Memory B cell (primary cell): ENCODE results near the gene USP46.

ENCODE experiments used
- ATAC-seq: fragments of 150-1000 bp; cut with Tn5 transposase; 2 replicates; pipeline ENCODE4 v1.10.0; 2021; ENCODE audit warnings: low read depth, mild to moderate bottlenecking, moderate library complexity
- DNase-seq, 2 donors: peaks; one replicate each; pipeline ENCODE4 v3.0.0; 2022; ENCODE audit warnings: low spot score in 2 of 2
- H3K27ac Mint-ChIP-seq: one replicate; pipeline ENCODE4 v1.8.0; 2022; ENCODE audit warnings: mild to moderate bottlenecking, moderate library complexity, mixed read lengths
- H3K27me3 Mint-ChIP-seq: one replicate; pipeline ENCODE4 v1.8.0; 2022; ENCODE audit warnings: mixed read lengths
- H3K36me3 Mint-ChIP-seq: one replicate; pipeline ENCODE4 v1.8.0; 2022; ENCODE audit warnings: mild to moderate bottlenecking, mixed read lengths
- H3K4me1 Mint-ChIP-seq: one replicate; pipeline ENCODE4 v1.8.0; 2022; ENCODE audit warnings: mixed read lengths
- H3K4me3 Mint-ChIP-seq: one replicate; pipeline ENCODE4 v1.8.0; 2022; ENCODE audit warnings: mild to moderate bottlenecking, moderate library complexity, mixed read lengths
- H3K9me3 Mint-ChIP-seq: one replicate; pipeline ENCODE4 v1.8.0; 2022; ENCODE audit warnings: mixed read lengths

The USP46 gene

GRCh38 chr4:52588097-52588496 lies 71.0 kb downstream of the USP46 start:
- no peak for ATAC-seq
- H3K36me3 Mint-ChIP-seq, result peaks cover 3% of the 10 kb centered on the region

GRCh38 chr4:52586069-52586468 lies 73.0 kb downstream of the USP46 start:
- no peaks in the 10 kb centered on the region for H3K4me1 Mint-ChIP-seq
- H3K27me3 Mint-ChIP-seq, result no peaks in the 10 kb centered on the region
- ATAC-seq (no peak), DNase-seq (no peak)
- H3K9me3 Mint-ChIP-seq, result no peaks in the 10 kb centered on the region
- H3K36me3 Mint-ChIP-seq, result no peaks in the 10 kb centered on the region
- no peak overlapping the region for H3K27ac Mint-ChIP-seq
- no peak overlapping the region for H3K4me3 Mint-ChIP-seq

More at GRCh38 chr4:52588097-52588496, 71.0 kb downstream of the USP46 start:
- DNase-seq, result no peak
- Mint-ChIP-seq H3K4me3 (no peak overlapping the region), H3K4me1 (no peaks in the 10 kb centered on the region), H3K27ac (no peak overlapping the region), H3K27me3 (no peaks in the 10 kb centered on the region), H3K9me3 (no peaks in the 10 kb centered on the region)

GRCh38 chr4:52585379-52585778 lies 73.7 kb downstream of the USP46 start:
- ATAC-seq (no peak), DNase-seq (no peak)
- Mint-ChIP-seq H3K36me3 (no peaks in the 10 kb centered on the region), H3K4me3 (no peak overlapping the region), H3K27ac (no peak overlapping the region), H3K4me1 (no peaks in the 10 kb centered on the region), H3K27me3 (no peaks in the 10 kb centered on the region), H3K9me3 (no peaks in the 10 kb centered on the region)

DNA sequence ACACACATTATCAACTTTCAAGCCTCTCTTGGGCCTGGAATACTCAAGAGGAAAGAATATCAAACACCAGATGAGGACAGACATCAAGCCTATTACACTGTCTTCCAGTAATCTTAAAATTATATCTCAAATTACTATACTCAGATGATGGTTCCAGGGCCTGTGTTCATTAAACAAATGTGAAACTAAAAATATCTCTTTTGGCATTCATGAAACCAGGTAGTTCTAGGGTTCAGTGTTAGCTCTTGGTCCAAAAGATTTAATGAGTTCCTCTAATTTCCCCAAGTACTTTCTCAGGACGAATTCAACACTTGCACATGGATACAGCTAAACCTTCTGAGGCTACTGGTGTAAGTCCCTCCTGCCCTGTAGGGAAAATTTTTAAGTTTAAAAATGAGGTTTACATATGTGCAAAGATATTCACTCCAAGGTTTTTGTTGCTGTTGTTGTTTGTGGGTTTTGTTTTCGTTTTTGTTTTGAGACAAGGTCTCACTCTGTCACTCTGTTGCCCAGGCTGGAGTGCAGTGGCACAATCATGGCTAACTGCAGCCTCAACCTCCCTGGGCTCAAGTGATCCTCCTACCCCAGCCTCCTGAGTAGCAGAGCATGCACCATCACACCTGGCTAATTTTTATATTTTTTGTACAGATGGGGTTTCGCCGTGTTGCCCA lies 79.4 kb downstream of the USP46 start:
- no peak for ATAC-seq

GRCh38 chr4:52578951-52579350 lies 80.2 kb downstream of the USP46 start:
- Mint-ChIP-seq H3K9me3 (peaks cover 2% of the 10 kb centered on the region), H3K36me3 (peaks cover 1% of the 10 kb centered on the region), H3K27ac (no peak overlapping the region), H3K4me1 (peaks cover 4% of the 10 kb centered on the region), H3K4me3 (no peak overlapping the region), H3K27me3 (peaks cover 3% of the 10 kb centered on the region)
- DNase-seq (no peak), ATAC-seq (no peak)

More for the DNA sequence above, 79.4 kb downstream of the USP46 start:
- peaks cover 1% of the 10 kb centered on the region for H3K36me3 Mint-ChIP-seq
- DNase-seq, result no peak
- H3K4me3 Mint-ChIP-seq, result no peak overlapping the region
- no peak overlapping the region for H3K27ac Mint-ChIP-seq
- H3K27me3 Mint-ChIP-seq, result peaks cover 3% of the 10 kb centered on the region
- H3K4me1 Mint-ChIP-seq, result peaks cover 4% of the 10 kb centered on the region
- H3K9me3 Mint-ChIP-seq, result peaks cover 2% of the 10 kb centered on the region

- Mint-ChIP-seq H3K27me3 (peaks cover 3% of the 10 kb centered on the region), H3K27ac (no peak overlapping the region), H3K4me1 (peaks cover 4% of the 10 kb centered on the region), H3K4me3 (no peak overlapping the region), H3K36me3 (peaks cover 1% of the 10 kb centered on the region), H3K9me3 (peaks cover 2% of the 10 kb centered on the region)
- ATAC-seq, result no peak
- no peak for DNase-seq
Observed at GRCh38 chr4:52577624-52577962, 81.5 kb downstream of the USP46 start.

DNA sequence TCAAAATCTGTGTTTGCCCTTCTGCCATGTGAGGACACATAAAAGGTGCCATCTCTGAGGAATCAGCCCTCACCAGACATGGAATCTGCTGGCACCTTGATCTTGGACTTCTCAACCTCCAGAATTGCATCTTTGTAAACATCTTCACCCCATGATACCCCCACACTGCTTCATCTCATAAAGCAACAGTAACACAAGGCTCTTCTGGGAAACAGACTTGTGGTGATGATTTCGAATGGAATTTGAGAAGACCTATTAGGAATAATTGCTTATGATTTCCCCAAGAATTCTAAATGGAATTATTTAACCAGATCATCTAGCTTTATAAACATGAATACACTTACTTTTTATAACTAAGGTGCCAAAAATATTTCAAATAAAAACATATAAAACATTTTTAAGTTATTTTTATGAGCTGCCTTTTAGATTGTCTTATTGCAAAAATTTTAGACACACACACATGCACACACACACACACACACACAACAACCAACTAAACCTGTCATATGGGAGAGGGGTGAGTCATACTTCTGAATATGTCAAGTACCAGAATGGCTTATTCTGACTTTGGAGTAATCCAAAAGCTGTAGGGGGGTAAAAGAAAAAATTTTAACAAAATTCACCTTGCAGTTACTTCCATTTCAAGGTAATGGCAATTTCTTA lies 82.0 kb downstream of the USP46 start:
- H3K4me3 Mint-ChIP-seq, result no peak overlapping the region
- H3K27me3 Mint-ChIP-seq, result peaks cover 3% of the 10 kb centered on the region
- no peak overlapping the region for H3K27ac Mint-ChIP-seq
- peaks cover 1% of the 10 kb centered on the region for H3K36me3 Mint-ChIP-seq
- ATAC-seq (no peak), DNase-seq (no peak)
- H3K4me1 Mint-ChIP-seq, result peaks cover 4% of the 10 kb centered on the region
- peaks cover 2% of the 10 kb centered on the region for H3K9me3 Mint-ChIP-seq

GRCh38 chr4:52576326-52576725 lies 82.8 kb downstream of the USP46 start:
- H3K27ac Mint-ChIP-seq, result no peak overlapping the region
- peaks cover 4% of the 10 kb centered on the region for H3K4me1 Mint-ChIP-seq
- H3K36me3 Mint-ChIP-seq, result peaks cover 1% of the 10 kb centered on the region
- H3K9me3 Mint-ChIP-seq, result peaks cover 2% of the 10 kb centered on the region
- no peak for ATAC-seq
- no peak for DNase-seq
- no peak overlapping the region for H3K4me3 Mint-ChIP-seq
- H3K27me3 Mint-ChIP-seq, result peaks cover 3% of the 10 kb centered on the region

GRCh38 chr4:52575406-52575805 lies 83.7 kb downstream of the USP46 start:
- Mint-ChIP-seq H3K27ac (no peak overlapping the region), H3K4me1 (peaks cover 4% of the 10 kb centered on the region), H3K9me3 (peaks cover 2% of the 10 kb centered on the region), H3K36me3 (peaks cover 1% of the 10 kb centered on the region), H3K27me3 (peaks cover 3% of the 10 kb centered on the region), H3K4me3 (no peak overlapping the region)
- DNase-seq (no peak), ATAC-seq (no peak)

GRCh38 chr4:52574036-52574435 lies 85.1 kb downstream of the USP46 start:
- no peak for ATAC-seq
- Mint-ChIP-seq H3K36me3 (peaks cover 1% of the 10 kb centered on the region), H3K27me3 (peaks cover 5% of the 10 kb centered on the region), H3K4me3 (no peak overlapping the region), H3K4me1 (peaks cover 4% of the 10 kb centered on the region), H3K27ac (no peak overlapping the region), H3K9me3 (peaks cover 2% of the 10 kb centered on the region)
- no peak for DNase-seq

- H3K4me1 Mint-ChIP-seq, result peaks cover 4% of the 10 kb centered on the region
- H3K4me3 Mint-ChIP-seq, result no peak overlapping the region
- peaks cover 5% of the 10 kb centered on the region for H3K27me3 Mint-ChIP-seq
- H3K27ac Mint-ChIP-seq, result no peak overlapping the region
- no peak for DNase-seq
- peaks cover 1% of the 10 kb centered on the region for H3K36me3 Mint-ChIP-seq
- H3K9me3 Mint-ChIP-seq, result peaks cover 2% of the 10 kb centered on the region
- no peak for ATAC-seq
Observed at GRCh38 chr4:52573551-52573950, 85.5 kb downstream of the USP46 start.

DNA sequence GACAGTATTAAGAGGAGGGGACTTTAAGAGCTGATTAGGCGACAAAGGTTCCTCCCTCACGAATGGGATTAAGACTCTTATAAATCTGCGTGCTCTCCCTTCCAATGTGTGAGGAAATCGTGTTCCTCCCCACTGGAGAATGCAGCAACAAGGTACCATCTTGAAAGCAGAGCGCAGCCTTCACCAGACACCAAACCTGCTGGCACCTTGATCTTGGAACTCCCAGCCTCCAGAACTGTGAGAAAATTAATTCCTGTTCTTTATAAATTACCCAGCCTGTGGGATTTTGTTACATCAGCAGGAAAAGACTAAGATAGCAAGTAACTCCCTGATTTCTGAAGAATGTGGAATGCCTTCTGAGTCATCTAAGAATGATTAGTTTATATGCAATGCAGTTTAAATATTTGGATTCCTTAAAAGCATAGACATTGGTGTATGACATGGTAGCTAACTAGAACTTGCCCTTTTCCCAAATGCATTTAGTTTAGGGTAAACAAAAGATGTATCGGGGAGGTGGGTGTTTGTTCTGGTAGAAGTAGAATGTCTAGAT lies 86.1 kb downstream of the USP46 start:
- Mint-ChIP-seq H3K9me3 (peaks cover 2% of the 10 kb centered on the region), H3K27me3 (peaks cover 5% of the 10 kb centered on the region), H3K4me3 (no peak overlapping the region), H3K36me3 (peaks cover 1% of the 10 kb centered on the region), H3K4me1 (peaks cover 4% of the 10 kb centered on the region), H3K27ac (no peak overlapping the region)
- ATAC-seq (no peak), DNase-seq (no peak)

GRCh38 chr4:52568351-52568750 lies 90.8 kb downstream of the USP46 start:
- peaks cover 1% of the 10 kb centered on the region for H3K9me3 Mint-ChIP-seq
- H3K27ac Mint-ChIP-seq, result no peak overlapping the region
- peaks cover 5% of the 10 kb centered on the region for H3K27me3 Mint-ChIP-seq
- no peak for ATAC-seq
- H3K4me3 Mint-ChIP-seq, result no peak overlapping the region
- no peaks in the 10 kb centered on the region for H3K36me3 Mint-ChIP-seq
- DNase-seq, result no peak
- H3K4me1 Mint-ChIP-seq, result peaks cover 2% of the 10 kb centered on the region

DNA sequence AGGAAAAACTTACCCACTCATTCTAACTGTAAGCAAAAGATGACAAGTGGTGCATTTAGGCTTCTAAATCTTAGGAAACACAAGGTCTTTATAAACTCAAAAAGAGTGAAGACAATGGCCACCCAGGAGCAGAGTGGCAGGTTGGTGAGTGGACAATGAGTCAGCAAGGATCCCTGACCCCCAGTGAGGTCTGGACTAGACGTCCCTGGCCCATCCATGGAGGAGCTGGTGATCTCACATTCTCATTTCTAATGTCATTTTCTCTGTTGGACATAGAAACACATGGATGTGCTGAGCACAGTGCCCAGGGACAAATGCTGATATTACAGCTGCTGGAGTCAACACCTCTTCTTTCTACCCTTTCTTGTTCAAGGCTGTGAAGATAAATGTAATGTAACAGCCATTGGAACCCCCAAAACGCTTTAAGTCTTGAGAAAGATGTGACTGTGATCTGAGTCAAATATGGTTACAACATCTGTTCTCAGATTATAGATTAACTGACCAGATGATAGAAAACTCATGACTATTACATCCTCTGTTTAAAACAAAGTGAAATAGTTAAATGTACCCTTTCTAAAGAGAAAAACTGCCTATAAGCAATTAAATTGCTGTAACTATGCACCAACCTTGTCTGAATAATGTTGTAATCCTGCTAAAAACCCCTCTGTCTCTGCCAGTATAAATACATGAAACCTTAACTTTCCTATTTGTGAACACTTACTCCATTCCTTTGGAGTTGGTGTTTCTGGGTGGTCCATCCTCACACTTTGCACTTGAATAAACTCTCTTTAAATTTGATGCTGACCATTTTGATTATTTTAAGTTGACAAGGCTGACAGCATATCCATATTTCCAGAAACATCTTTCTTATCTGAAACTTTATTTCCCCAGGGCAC lies 92.7 kb downstream of the USP46 start:
- ATAC-seq (no peak), DNase-seq (no peak)
- Mint-ChIP-seq H3K27ac (no peak overlapping the region), H3K4me1 (peaks cover 4% of the 10 kb centered on the region), H3K27me3 (peaks cover 9% of the 10 kb centered on the region), H3K4me3 (no peak overlapping the region), H3K9me3 (peaks cover 2% of the 10 kb centered on the region), H3K36me3 (no peaks in the 10 kb centered on the region)
